OCI-LY1 (cell line): Measurements from ENCODE around the gene ZNF630.
A peak's percentile ranks its signal among the peaks of the same experiment; 100 is the strongest.

Experiments used
- H2AFZ ChIP-seq: fragments of 200-600 bp; sonication (generic), shearing (Covaris generic); 2 replicates; pipeline ENCODE4 v1.6.0; 2014; ENCODE audit warnings: antibody characterized with exemption, mild to moderate bottlenecking, low read length
- H3F3A ChIP-seq: fragments of 200-600 bp; sonication (generic), shearing (Covaris generic); 2 replicates; pipeline ENCODE4 v1.6.0; 2014; ENCODE audit warnings: mild to moderate bottlenecking, antibody characterized with exemption, low read length, moderate library complexity; ENCODE audit not compliant: insufficient read depth
- H3K27ac ChIP-seq: fragments of 200-600 bp; sonication (generic); 2 replicates; pipeline ENCODE4 v1.5.1; 2014; ENCODE audit warnings: low read length, mixed run types, mild to moderate bottlenecking, low read depth; ENCODE audit not compliant: poor library complexity, severe bottlenecking
- H3K27me3 ChIP-seq: fragments of 200-600 bp; sonication (generic); 2 replicates; pipeline ENCODE4 v1.6.0; 2014; ENCODE audit warnings: antibody characterized with exemption, mild to moderate bottlenecking, low read length, moderate library complexity; ENCODE audit not compliant: insufficient read depth
- H3K36me3 ChIP-seq: fragments of 200-600 bp; sonication (generic); 2 replicates; pipeline ENCODE4 v1.6.1; 2014; ENCODE audit warnings: mild to moderate bottlenecking, antibody characterized with exemption, low read length, moderate library complexity, mixed read lengths; ENCODE audit not compliant: insufficient read depth
- H3K4me1 ChIP-seq: fragments of 200-600 bp; sonication (generic); 2 replicates; pipeline ENCODE4 v1.5.1; 2014; ENCODE audit warnings: mild to moderate bottlenecking, low read length, moderate library complexity; ENCODE audit not compliant: insufficient read depth, severe bottlenecking
- H3K4me2 ChIP-seq: fragments of 200-600 bp; sonication (generic), shearing (Covaris generic); 2 replicates; pipeline ENCODE4 v1.6.1; 2014; ENCODE audit warnings: low read length
- H3K4me3 ChIP-seq: fragments of 200-600 bp; sonication (generic); 2 replicates; pipeline ENCODE4 v1.5.1; 2014; ENCODE audit warnings: low read length, low read depth, mild to moderate bottlenecking, mixed read lengths; ENCODE audit not compliant: poor library complexity, severe bottlenecking
- H3K79me2 ChIP-seq: fragments of 200-600 bp; shearing (Covaris generic); 2 replicates; pipeline ENCODE4 v1.6.1; 2016; ENCODE audit warnings: mixed run types, low read length, mixed read lengths; ENCODE audit not compliant: insufficient read depth
- H3K9ac ChIP-seq: fragments of 200-600 bp; sonication (generic), shearing (Covaris generic); 2 replicates; pipeline ENCODE4 v1.6.1; 2014; ENCODE audit warnings: mild to moderate bottlenecking, low read length, mixed read lengths
- H3K9me2 ChIP-seq: fragments of 200-600 bp; sonication (generic), shearing (Covaris generic); 2 replicates; pipeline ENCODE4 v1.6.1; 2014; ENCODE audit warnings: low read depth, mild to moderate bottlenecking, low read length, mixed read lengths
- H3K9me3 ChIP-seq: fragments of 200-600 bp; shearing (Covaris generic); 2 replicates; pipeline ENCODE4 v1.6.1; 2014; ENCODE audit warnings: low read length, mixed read lengths
- H4K20me1 ChIP-seq: fragments of 200-600 bp; sonication (generic), shearing (Covaris generic); 2 replicates; pipeline ENCODE4 v1.6.0; 2016; ENCODE audit warnings: mild to moderate bottlenecking, low read length; ENCODE audit not compliant: insufficient read depth
- CTCF ChIP-seq: fragments of 200-600 bp; sonication (generic), shearing (Covaris generic); IDR thresholded peaks from 2 replicates; pipeline ENCODE4 v1.5.1; 2017; ENCODE audit warnings: mild to moderate bottlenecking, antibody characterized with exemption, low read length, moderate library complexity, mixed read lengths
- EZH2 ChIP-seq: fragments of 200-600 bp; sonication (generic), shearing (Covaris generic); IDR thresholded peaks from 2 replicates; pipeline ENCODE4 v1.8.0; 2017; ENCODE audit warnings: borderline replicate concordance, mixed run types, mild to moderate bottlenecking, antibody characterized with exemption, low read length, moderate library complexity, mixed read lengths

The ZNF630 gene

GRCh38 chrX:48071064-48071985, at the start of gene ZNF630:
Gene ZNF630, minus strand, starts transcription at chrX:48071640. Its CDS starts 4,754 bp downstream, at chrX:48066886.
- no peaks in the 10 kb centered on the region for H3K9me2 ChIP-seq
- no peak within 1 kb of the TSS for H3K27ac ChIP-seq
- TF ChIP-seq CTCF (no peak), EZH2 (no peak)
- peaks cover 11% of the 10 kb centered on the region for H3K4me1 ChIP-seq
- no peaks in the 10 kb centered on the region for H3K27me3 ChIP-seq
- H3K4me3 ChIP-seq = peak within 1 kb of the TSS; percentile 76
- H3K36me3 ChIP-seq = no peaks in the 10 kb centered on the region
- no peaks in the 10 kb centered on the region for H4K20me1 ChIP-seq
- H3K9me3 ChIP-seq = no peaks in the 10 kb centered on the region
- no peaks in the 10 kb centered on the region for H3K79me2 ChIP-seq
- peak within 1 kb of the TSS; percentile 91; the same call in 1 of the 2 replicates for H2AFZ ChIP-seq
- H3K4me2 ChIP-seq = peak within 1 kb of the TSS; percentile 78
- no peaks in the 10 kb centered on the region for H3F3A ChIP-seq
- H3K9ac ChIP-seq = peak within 1 kb of the TSS; percentile 67

- no peak overlapping the region for H3K4me3 ChIP-seq
- H3F3A ChIP-seq = no peaks in the 10 kb centered on the region
- no peaks in the 10 kb centered on the region for H3K4me1 ChIP-seq
- no peaks in the 10 kb centered on the region for H3K27me3 ChIP-seq
- H3K27ac ChIP-seq = no peak overlapping the region
- no peak overlapping the region for H2AFZ ChIP-seq
- no peak overlapping the region for H3K9ac ChIP-seq
- H3K9me3 ChIP-seq = no peaks in the 10 kb centered on the region
- H3K9me2 ChIP-seq = no peaks in the 10 kb centered on the region
- no peak overlapping the region for H3K4me2 ChIP-seq
- H4K20me1 ChIP-seq = no peaks in the 10 kb centered on the region
- TF ChIP-seq EZH2 = no peak
- no peak for TF ChIP-seq CTCF
- no peaks in the 10 kb centered on the region for H3K36me3 ChIP-seq
- no peaks in the 10 kb centered on the region for H3K79me2 ChIP-seq
These were observed 36.3 kb upstream of the ZNF630 start for GRCh38 chrX:48107717-48108116.

- Histone ChIP-seq H3K27ac (no peak overlapping the region), H2AFZ (no peak overlapping the region), H3K36me3 (no peaks in the 10 kb centered on the region), H4K20me1 (no peaks in the 10 kb centered on the region), H3K4me3 (no peak overlapping the region), H3K27me3 (no peaks in the 10 kb centered on the region), H3K4me1 (no peaks in the 10 kb centered on the region), H3K9ac (no peak overlapping the region), H3F3A (no peaks in the 10 kb centered on the region), H3K4me2 (no peak overlapping the region), H3K79me2 (no peaks in the 10 kb centered on the region), H3K9me3 (no peaks in the 10 kb centered on the region), H3K9me2 (no peaks in the 10 kb centered on the region)
- no peak for TF ChIP-seq EZH2
- TF ChIP-seq CTCF = no peak
These were observed 31.5 kb upstream of the ZNF630 start for GRCh38 chrX:48102874-48103374.
